ENCODE results near the gene RANBP10. TPM values are rescaled to one million over a fixed set of nuclear protein-coding genes. Genes with fewer than 3 reads are reported as not detected.

The RANBP10 gene
- total and polyA plus RNA-seq, 2 of the 13 experiments (the other 11 are each of a cell fraction or from before 2014, with no cell fraction given): 9.2 to 22.7 TPM

DNA sequence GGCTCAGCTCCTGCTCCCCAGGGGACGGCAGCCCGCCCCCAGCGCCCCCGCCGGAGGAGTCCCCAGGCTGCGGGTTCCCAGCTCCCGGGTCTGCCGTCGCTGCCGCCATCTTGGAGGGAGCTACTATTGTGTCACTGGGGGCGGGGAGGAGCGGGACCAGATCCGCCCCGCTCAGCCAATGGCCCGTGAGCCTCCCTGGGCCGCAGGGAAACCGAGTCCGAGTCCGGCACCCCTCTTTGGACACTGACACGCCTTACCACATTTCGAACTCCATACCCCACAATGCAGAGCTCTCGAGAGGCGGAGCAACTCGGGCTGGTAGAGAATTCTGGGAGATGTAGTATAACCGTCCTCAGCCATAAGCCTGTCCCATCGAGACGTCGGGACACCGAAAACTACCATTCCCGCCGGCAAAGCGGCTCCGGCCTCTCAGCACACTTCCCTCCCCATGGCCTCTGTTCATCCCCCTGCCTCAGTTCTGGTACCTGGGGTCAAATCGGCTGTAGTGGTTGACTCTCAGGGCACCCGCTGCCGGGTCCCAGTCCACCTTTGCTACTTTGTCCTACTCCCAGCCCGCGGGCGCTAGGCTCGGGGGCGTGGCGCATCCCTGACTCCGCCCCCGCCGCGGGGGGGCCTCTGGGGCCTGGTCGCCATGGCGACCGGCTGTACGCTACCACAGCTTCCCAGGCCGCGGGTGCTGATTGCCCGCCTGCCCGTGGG lies at the start of gene RANBP10, which contains the start of gene TSNAXIP1 (continued):
- peak; percentile 94 for TF ChIP-seq POLR2G (IDR thresholded peaks at IDR 0.05; ENCODE audit: low read depth, low read length)
- TF ChIP-seq RAD21 (CRISPR knock-in tag; IDR thresholded peaks at IDR 0.05): no peak; the same call in 1 of the 2 replicates
- TF ChIP-seq ZNF567 (CRISPR knock-in tag; IDR thresholded peaks at IDR 0.05; ENCODE audit: borderline replicate concordance): peak; percentile 76
- peak; percentile 79; the same call in 1 of the 2 replicates for TF ChIP-seq SALL2 (CRISPR knock-in tag; IDR thresholded peaks at IDR 0.05)
- peak; percentile 52; the same call in 1 of the 2 replicates for TF ChIP-seq GTF2F1 (IDR thresholded peaks at IDR 0.05; ENCODE audit: low read length)
- TF ChIP-seq, protein P1, sequence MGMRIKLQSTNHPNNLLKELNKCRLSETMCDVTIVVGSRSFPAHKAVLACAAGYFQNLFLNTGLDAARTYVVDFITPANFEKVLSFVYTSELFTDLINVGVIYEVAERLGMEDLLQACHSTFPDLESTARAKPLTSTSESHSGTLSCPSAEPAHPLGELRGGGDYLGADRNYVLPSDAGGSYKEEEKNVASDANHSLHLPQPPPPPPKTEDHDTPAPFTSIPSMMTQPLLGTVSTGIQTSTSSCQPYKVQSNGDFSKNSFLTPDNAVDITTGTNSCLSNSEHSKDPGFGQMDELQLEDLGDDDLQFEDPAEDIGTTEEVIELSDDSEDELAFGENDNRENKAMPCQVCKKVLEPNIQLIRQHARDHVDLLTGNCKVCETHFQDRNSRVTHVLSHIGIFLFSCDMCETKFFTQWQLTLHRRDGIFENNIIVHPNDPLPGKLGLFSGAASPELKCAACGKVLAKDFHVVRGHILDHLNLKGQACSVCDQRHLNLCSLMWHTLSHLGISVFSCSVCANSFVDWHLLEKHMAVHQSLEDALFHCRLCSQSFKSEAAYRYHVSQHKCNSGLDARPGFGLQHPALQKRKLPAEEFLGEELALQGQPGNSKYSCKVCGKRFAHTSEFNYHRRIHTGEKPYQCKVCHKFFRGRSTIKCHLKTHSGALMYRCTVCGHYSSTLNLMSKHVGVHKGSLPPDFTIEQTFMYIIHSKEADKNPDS (CRISPR knock-in tag; IDR thresholded peaks at IDR 0.05): peak; percentile 16; the same call in 1 of the 2 replicates
- TF ChIP-seq MAFK (conservative IDR thresholded peaks at IDR 0.05 in 1 of 2, IDR thresholded peaks at IDR 0.05 in 1 of 2; ENCODE audit: low read length in 2 of 2): no peak
- no peak; the same call in 1 of the 2 replicates for TF ChIP-seq MZF1 (CRISPR knock-in tag; IDR thresholded peaks at IDR 0.05; ENCODE audit: borderline replicate concordance)
- TF ChIP-seq MTA3 (CRISPR knock-in tag; IDR thresholded peaks at IDR 0.05): no peak
- TF ChIP-seq, protein P2, sequence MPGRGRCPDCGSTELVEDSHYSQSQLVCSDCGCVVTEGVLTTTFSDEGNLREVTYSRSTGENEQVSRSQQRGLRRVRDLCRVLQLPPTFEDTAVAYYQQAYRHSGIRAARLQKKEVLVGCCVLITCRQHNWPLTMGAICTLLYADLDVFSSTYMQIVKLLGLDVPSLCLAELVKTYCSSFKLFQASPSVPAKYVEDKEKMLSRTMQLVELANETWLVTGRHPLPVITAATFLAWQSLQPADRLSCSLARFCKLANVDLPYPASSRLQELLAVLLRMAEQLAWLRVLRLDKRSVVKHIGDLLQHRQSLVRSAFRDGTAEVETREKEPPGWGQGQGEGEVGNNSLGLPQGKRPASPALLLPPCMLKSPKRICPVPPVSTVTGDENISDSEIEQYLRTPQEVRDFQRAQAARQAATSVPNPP (CRISPR knock-in tag; IDR thresholded peaks at IDR 0.05): no peak
- TF ChIP-seq SP1 (IDR thresholded peaks at IDR 0.05): peak; percentile 82; the same call in 1 of the 2 replicates
- TF ChIP-seq SP1 (CRISPR knock-in tag; IDR thresholded peaks at IDR 0.05): peak; percentile 88
- TF ChIP-seq FOXC1 (CRISPR knock-in tag; IDR thresholded peaks at IDR 0.05; ENCODE audit: borderline replicate concordance): peak; percentile 57; the same call in 1 of the 2 replicates
- no peak for TF ChIP-seq NFE2 (CRISPR knock-in tag; IDR thresholded peaks at IDR 0.05)
- TF ChIP-seq ZBTB7B (CRISPR knock-in tag; IDR thresholded peaks at IDR 0.05): 0 out of 2 replicates have a peak, but pooled peaks have one; percentile 25
- no peak for TF ChIP-seq ZNF121 (CRISPR knock-in tag; IDR thresholded peaks at IDR 0.05)
- TF ChIP-seq, protein P3, sequence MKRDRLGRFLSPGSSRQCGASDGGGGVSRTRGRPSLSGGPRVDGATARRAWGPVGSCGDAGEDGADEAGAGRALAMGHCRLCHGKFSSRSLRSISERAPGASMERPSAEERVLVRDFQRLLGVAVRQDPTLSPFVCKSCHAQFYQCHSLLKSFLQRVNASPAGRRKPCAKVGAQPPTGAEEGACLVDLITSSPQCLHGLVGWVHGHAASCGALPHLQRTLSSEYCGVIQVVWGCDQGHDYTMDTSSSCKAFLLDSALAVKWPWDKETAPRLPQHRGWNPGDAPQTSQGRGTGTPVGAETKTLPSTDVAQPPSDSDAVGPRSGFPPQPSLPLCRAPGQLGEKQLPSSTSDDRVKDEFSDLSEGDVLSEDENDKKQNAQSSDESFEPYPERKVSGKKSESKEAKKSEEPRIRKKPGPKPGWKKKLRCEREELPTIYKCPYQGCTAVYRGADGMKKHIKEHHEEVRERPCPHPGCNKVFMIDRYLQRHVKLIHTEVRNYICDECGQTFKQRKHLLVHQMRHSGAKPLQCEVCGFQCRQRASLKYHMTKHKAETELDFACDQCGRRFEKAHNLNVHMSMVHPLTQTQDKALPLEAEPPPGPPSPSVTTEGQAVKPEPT (CRISPR knock-in tag; IDR thresholded peaks at IDR 0.05; ENCODE audit: low read depth): no peak
- TF ChIP-seq ZNF839 (CRISPR knock-in tag; IDR thresholded peaks at IDR 0.05; ENCODE audit: borderline replicate concordance): peak; percentile 96; the same call in 1 of the 2 replicates
- no peak for TF ChIP-seq ZNF530 (CRISPR knock-in tag; IDR thresholded peaks at IDR 0.05; ENCODE audit: low read depth)
- TF ChIP-seq CCDC6 (CRISPR knock-in tag; IDR thresholded peaks at IDR 0.05): no peak
- no peak for TF ChIP-seq ZNF382 (CRISPR knock-in tag; IDR thresholded peaks at IDR 0.05; ENCODE audit: borderline replicate concordance)
- TF ChIP-seq, protein P4, sequence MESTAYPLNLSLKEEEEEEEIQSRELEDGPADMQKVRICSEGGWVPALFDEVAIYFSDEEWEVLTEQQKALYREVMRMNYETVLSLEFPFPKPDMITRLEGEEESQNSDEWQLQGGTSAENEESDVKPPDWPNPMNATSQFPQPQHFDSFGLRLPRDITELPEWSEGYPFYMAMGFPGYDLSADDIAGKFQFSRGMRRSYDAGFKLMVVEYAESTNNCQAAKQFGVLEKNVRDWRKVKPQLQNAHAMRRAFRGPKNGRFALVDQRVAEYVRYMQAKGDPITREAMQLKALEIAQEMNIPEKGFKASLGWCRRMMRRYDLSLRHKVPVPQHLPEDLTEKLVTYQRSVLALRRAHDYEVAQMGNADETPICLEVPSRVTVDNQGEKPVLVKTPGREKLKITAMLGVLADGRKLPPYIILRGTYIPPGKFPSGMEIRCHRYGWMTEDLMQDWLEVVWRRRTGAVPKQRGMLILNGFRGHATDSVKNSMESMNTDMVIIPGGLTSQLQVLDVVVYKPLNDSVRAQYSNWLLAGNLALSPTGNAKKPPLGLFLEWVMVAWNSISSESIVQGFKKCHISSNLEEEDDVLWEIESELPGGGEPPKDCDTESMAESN (CRISPR knock-in tag; conservative IDR thresholded peaks at IDR 0.05): 0 out of 2 replicates have a peak, but pooled peaks have one; percentile 13
- TF ChIP-seq STAG1 (CRISPR knock-in tag; IDR thresholded peaks at IDR 0.05): no peak
- peak; percentile 95 for TF ChIP-seq ASH2L (IDR thresholded peaks at IDR 0.05; ENCODE audit: insufficient read length, low read depth, low read length)

All from HepG2 (cell line).